B cell (primary cell): ENCODE measurements around the gene CFAP100. TPM values are rescaled to one million over a fixed set of nuclear protein-coding genes. Genes with fewer than 3 reads are reported as not detected.

Experiments used
- ATAC-seq: fragments of 200-7000 bp; cut with Tn5 transposase; one replicate; pipeline ENCODE4 v1.10.0; 2021; ENCODE audit warnings: low read depth, mild to moderate bottlenecking, moderate number of reproducible peaks, moderate library complexity
- CTCF ChIA-PET: fragments of 350-600 bp; sonication (Branson Sonifier 250); formaldehyde crosslinking; loops from one replicate; lab custom pipeline; 2021; ENCODE audit warnings: antibody characterized with exemption, inconsistent platforms; lab: Charles Lee
- POLR2A ChIA-PET: fragments of 350-600 bp; sonication (Branson Sonifier 250); formaldehyde crosslinking; loops from one replicate; lab custom pipeline; 2021; ENCODE audit warnings: antibody characterized with exemption; lab: Charles Lee
- DNase-seq: peaks from one replicate; pipeline ENCODE4 v3.0.0; 2013
- H2AFZ ChIP-seq: 2 replicates; pipeline ENCODE4 v1.6.1; 2012; ENCODE audit warnings: mild to moderate bottlenecking, low read depth, low read length; ENCODE audit not compliant: insufficient read depth, poor library complexity, severe bottlenecking
- H3K27ac ChIP-seq, 2 donors: 1 replicate in 1 of 2; 2 replicates in 1 of 2; pipeline ENCODE4 v1.5.1; 2012 to 2013; ENCODE audit warnings: low read length in 2 of 2, mild to moderate bottlenecking in 2 of 2, moderate library complexity in 1 of 2
- H3K27me3 ChIP-seq, 4 experiments: fragments of 200-600 bp in 1 of 4; sonication (generic) in 1 of 4; replicated peaks in 1 of 4; 1 replicate in 2 of 4; 2 replicates in 2 of 4; pipeline versions ENCODE4 v1.6.1 to v1.7.0; 2013 to 2016; ENCODE audit warnings: low read length in 3 of 4, mild to moderate bottlenecking in 2 of 4, mixed read lengths in 1 of 4, moderate library complexity in 1 of 4; ENCODE audit not compliant: insufficient read depth in 4 of 4, control insufficient read depth in 3 of 4; ENCODE audit errors: control extremely low read depth in 1 of 4
- H3K36me3 ChIP-seq, 2 experiments: replicated peaks in 1 of 2; 1 replicate in 1 of 2; 2 replicates in 1 of 2; pipeline versions ENCODE4 v1.6.1 to v1.7.1; 2013; ENCODE audit warnings: low read length in 1 of 2; ENCODE audit not compliant: insufficient read depth in 2 of 2, control insufficient read depth in 1 of 2; ENCODE audit errors: control extremely low read depth in 1 of 2, extremely low read depth in 1 of 2
- H3K4me1 ChIP-seq, 2 donors: fragments of 200-600 bp in 1 of 2; sonication (generic) in 1 of 2; 1 replicate in 1 of 2; 2 replicates in 1 of 2; pipeline versions ENCODE4 v1.5.1 to v1.6.1; 2013 to 2017; ENCODE audit warnings: low read length in 2 of 2; ENCODE audit not compliant: control insufficient read depth in 2 of 2, insufficient read depth in 2 of 2
- H3K4me2 ChIP-seq: replicated peaks from 2 replicates; pipeline ENCODE3; 2012; ENCODE audit warnings: mild to moderate bottlenecking, low read depth, low read length; ENCODE audit not compliant: poor library complexity, severe bottlenecking
- H3K4me3 ChIP-seq, 5 experiments: fragments of 200-600 bp in 1 of 5; sonication (generic) in 1 of 5; 1 replicate in 3 of 5; 2 replicates in 2 of 5; pipeline versions ENCODE4 v1.5.1 to v1.7.0; 2011 to 2016; ENCODE audit warnings: low read length in 4 of 5, mild to moderate bottlenecking in 4 of 5, low read depth in 2 of 5, control low read depth in 1 of 5, moderate library complexity in 1 of 5; ENCODE audit not compliant: insufficient read depth in 1 of 5; ENCODE audit errors: control extremely low read depth in 1 of 5, extremely low read depth in 1 of 5
- H3K79me2 ChIP-seq: fragments of 200-600 bp; sonication (generic); one replicate; pipeline ENCODE4 v1.6.0; 2016; ENCODE audit warnings: low read length; ENCODE audit not compliant: control insufficient read depth, insufficient read depth
- H3K9ac ChIP-seq: fragments of 200-600 bp; sonication (generic); 2 replicates; pipeline ENCODE4 v1.6.1; 2017; ENCODE audit warnings: mild to moderate bottlenecking, low read length, moderate library complexity
- H3K9me3 ChIP-seq, 3 donors: one replicate each; pipeline versions ENCODE4 v1.6.1 to v1.7.1; 2013; ENCODE audit warnings: low read length in 2 of 3; ENCODE audit not compliant: control insufficient read depth in 2 of 3, insufficient read depth in 1 of 3; ENCODE audit errors: control extremely low read depth in 1 of 3
- H4K20me1 ChIP-seq: 2 replicates; pipeline ENCODE4 v1.6.0; 2012; ENCODE audit warnings: mild to moderate bottlenecking, low read length; ENCODE audit not compliant: insufficient read depth, control insufficient read depth, poor library complexity, severe bottlenecking
- H3K27ac Mint-ChIP-seq: one replicate; pipeline ENCODE4 v1.8.0; 2021; ENCODE audit warnings: mixed read lengths
- H3K27me3 Mint-ChIP-seq: one replicate; pipeline ENCODE4 v1.8.0; 2021; ENCODE audit warnings: mixed read lengths
- H3K4me1 Mint-ChIP-seq: one replicate; pipeline ENCODE4 v1.8.0; 2021; ENCODE audit warnings: mixed read lengths
- H3K4me3 Mint-ChIP-seq: one replicate; pipeline ENCODE4 v1.8.0; 2021; ENCODE audit warnings: mixed read lengths
- H3K9me3 Mint-ChIP-seq: one replicate; pipeline ENCODE4 v1.8.0; 2022; ENCODE audit warnings: mixed read lengths; ENCODE audit not compliant: insufficient read depth
- EZH2 ChIP-seq: IDR thresholded peaks from 2 replicates; pipeline ENCODE4 v1.6.1; 2012; ENCODE audit warnings: borderline replicate concordance, low read depth, mild to moderate bottlenecking, moderate library complexity, low read length; ENCODE audit not compliant: insufficient read depth, poor library complexity, severe bottlenecking
- WGBS: methylation state at CpG from one replicate; pipeline ENCODE4 v1.1.5; 2013; ENCODE audit warnings: missing lambda C conversion rate; ENCODE audit not compliant: insufficient coverage; 5-methylcytosine and 5-hydroxymethylcytosine counted together
- intact Hi-C: fragments of 100-400 bp; cut with micrococcal nuclease; formaldehyde crosslinking; loops from one replicate; pipeline ENCODE4 v1.10.0; 2022
- polyA plus RNA-seq: library from polyadenylated mRNA; depleted of rRNA; stranded (reverse); fragments of >200 nt; gene quantifications from 2 replicates; pipeline ENCODE4 v1.2.3, GENCODE V29; 2012
- total RNA-seq, 2 donors: library from RNA; stranded (reverse); fragments of 120-200 nt in 1 of 2; gene quantifications; 1 replicate in 1 of 2; 2 replicates in 1 of 2; pipeline versions ENCODE4 v1.2.3 to v1.2.4, GENCODE V29; 2013 to 2022
- TF ChIP-seq, protein P1 (sequence below): fragments of 200-600 bp; IDR thresholded peaks from one replicate; pipeline ENCODE4 v1.8.0; 2022; ENCODE audit warnings: antibody characterized with exemption, mild to moderate bottlenecking

CFAP100 gene
- total and polyA plus RNA-seq, 2 donors (not counting 1 experiment from before 2014, with no cell fraction given), result not detected

DNA sequence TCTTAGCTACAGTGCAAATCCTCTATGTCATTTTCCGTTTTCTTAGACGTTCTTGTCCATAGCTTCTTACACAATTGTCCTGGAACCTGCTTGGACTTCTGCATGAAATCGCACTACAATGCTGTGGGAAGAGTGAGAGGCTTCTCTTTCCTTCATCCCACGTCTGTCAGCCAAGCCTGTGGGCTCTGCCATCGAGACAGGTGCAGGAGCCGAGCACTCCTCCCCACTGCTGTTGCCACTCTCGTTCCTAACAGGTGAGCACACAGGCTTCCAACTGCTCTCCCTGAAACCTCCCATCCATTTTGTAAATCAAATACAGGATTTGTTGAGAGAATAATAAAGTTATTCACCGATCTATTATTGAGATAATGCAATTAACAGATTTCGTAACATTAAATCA, 57.5 kb downstream of the CFAP100 start:
- WGBS, result 100% methylated on average over 2 of the region's 9 CpGs
- no peaks in the 10 kb centered on the region for H3K9me3 ChIP-seq
- H3K4me3 ChIP-seq, result no peak overlapping the region
- H3K36me3 ChIP-seq, result peaks cover 1 to 75% of the 10 kb centered on the region in 2 experiments
- H3K4me1 ChIP-seq, result no peaks in the 10 kb centered on the region
- peaks cover 17% of the 10 kb centered on the region for H3K79me2 ChIP-seq
- Mint-ChIP-seq H3K9me3 (no peaks in the 10 kb centered on the region), H3K4me1 (no peaks in the 10 kb centered on the region), H3K27me3 (no peaks in the 10 kb centered on the region), H3K4me3 (no peak overlapping the region), H3K27ac (no peak overlapping the region)
- no peak overlapping the region for H3K4me2 ChIP-seq
- no peak overlapping the region for H3K27ac ChIP-seq
- DNase-seq, result no peak
- TF ChIP-seq, protein P1, sequence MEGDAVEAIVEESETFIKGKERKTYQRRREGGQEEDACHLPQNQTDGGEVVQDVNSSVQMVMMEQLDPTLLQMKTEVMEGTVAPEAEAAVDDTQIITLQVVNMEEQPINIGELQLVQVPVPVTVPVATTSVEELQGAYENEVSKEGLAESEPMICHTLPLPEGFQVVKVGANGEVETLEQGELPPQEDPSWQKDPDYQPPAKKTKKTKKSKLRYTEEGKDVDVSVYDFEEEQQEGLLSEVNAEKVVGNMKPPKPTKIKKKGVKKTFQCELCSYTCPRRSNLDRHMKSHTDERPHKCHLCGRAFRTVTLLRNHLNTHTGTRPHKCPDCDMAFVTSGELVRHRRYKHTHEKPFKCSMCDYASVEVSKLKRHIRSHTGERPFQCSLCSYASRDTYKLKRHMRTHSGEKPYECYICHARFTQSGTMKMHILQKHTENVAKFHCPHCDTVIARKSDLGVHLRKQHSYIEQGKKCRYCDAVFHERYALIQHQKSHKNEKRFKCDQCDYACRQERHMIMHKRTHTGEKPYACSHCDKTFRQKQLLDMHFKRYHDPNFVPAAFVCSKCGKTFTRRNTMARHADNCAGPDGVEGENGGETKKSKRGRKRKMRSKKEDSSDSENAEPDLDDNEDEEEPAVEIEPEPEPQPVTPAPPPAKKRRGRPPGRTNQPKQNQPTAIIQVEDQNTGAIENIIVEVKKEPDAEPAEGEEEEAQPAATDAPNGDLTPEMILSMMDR, result no peak
- TF ChIP-seq EZH2, result no peak
- no peaks in the 10 kb centered on the region for H3K27me3 ChIP-seq
- H3K9ac ChIP-seq, result no peak overlapping the region
- no peak for ATAC-seq
- H2AFZ ChIP-seq, result no peak overlapping the region
- H4K20me1 ChIP-seq, result peaks cover 67% of the 10 kb centered on the region
- POLR2A ChIA-PET, result no interaction called here
- CTCF ChIA-PET, result no interaction called here
- intact Hi-C loops, result no loop called here

DNA sequence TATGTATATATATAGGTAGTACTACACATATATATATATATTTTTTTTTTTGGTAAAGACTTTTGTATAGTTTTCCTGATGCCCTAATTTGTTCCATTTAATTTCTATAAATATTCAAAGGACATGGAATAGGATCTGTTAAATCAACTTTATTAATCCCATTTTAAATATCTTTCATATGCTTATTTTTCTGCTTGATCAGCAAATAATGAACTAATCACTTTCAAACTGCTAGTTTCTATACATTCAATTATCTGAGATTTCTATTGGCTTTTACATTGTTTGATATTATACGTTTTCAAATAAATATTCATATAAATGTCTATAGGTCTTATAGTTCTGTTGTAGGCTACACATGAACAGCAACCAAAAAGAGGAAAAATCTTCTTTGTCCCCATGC, 59.3 kb downstream of the CFAP100 start:
- no peaks in the 10 kb centered on the region for H3K9me3 ChIP-seq
- no peak overlapping the region for H2AFZ ChIP-seq
- TF ChIP-seq EZH2, result no peak
- TF ChIP-seq, protein P1, result no peak
- Mint-ChIP-seq H3K27ac (no peak overlapping the region), H3K4me3 (no peak overlapping the region), H3K9me3 (no peaks in the 10 kb centered on the region), H3K27me3 (no peaks in the 10 kb centered on the region), H3K4me1 (no peaks in the 10 kb centered on the region)
- H3K9ac ChIP-seq, result no peak overlapping the region
- peaks cover 78% of the 10 kb centered on the region for H4K20me1 ChIP-seq
- no peaks in the 10 kb centered on the region for H3K4me1 ChIP-seq
- no peak overlapping the region for H3K4me2 ChIP-seq
- POLR2A ChIA-PET, result no interaction called here
- WGBS, result no CpG with 5 or more reads among the region's 1 CpG
- ATAC-seq (no peak), DNase-seq (no peak)
- peaks cover 1 to 79% of the 10 kb centered on the region in 2 experiments for H3K36me3 ChIP-seq
- no peak overlapping the region for H3K4me3 ChIP-seq
- H3K27me3 ChIP-seq, result no peaks in the 10 kb centered on the region
- no peak overlapping the region for H3K27ac ChIP-seq
- CTCF ChIA-PET, result no interaction called here
- intact Hi-C loops, result no loop called here
- peaks cover 21% of the 10 kb centered on the region for H3K79me2 ChIP-seq
